Caco-2 (cell line): ENCODE results near the gene ADAMTSL1. TPM values are rescaled to one million over a fixed set of nuclear protein-coding genes. Genes with fewer than 3 reads are reported as not detected.

Experiments used
- BruUV-seq: library from RNA; stranded (reverse); fragments of 400-500 nt; replicated peaks from 2 replicates; lab custom pipeline; 2021; lab: Mats Ljungman, UMichigan
- CTCF ChIA-PET: fragments of 300-600 bp; sonication (Branson Sonifier 250); formaldehyde crosslinking; loops from one replicate; lab custom pipeline; 2022; ENCODE audit warnings: antibody characterized with exemption; lab: Charles Lee
- POLR2A ChIA-PET: fragments of 300-600 bp; sonication (Branson Sonifier 250); formaldehyde crosslinking; loops from one replicate; lab custom pipeline; 2022; ENCODE audit warnings: antibody characterized with exemption; lab: Charles Lee
- DNase-seq, 2 experiments: peaks; one replicate each; pipeline versions ENCODE4 v3.0.0 to v3.0.0-alpha.2; 2020 to 2022
- H3K27me3 ChIP-seq: replicated peaks from 2 replicates; pipeline ENCODE4 v1.6.0; 2011; ENCODE audit warnings: low read length; ENCODE audit not compliant: control insufficient read depth, insufficient read depth
- H3K36me3 ChIP-seq: 2 replicates; pipeline ENCODE4 v1.5.1; 2011; ENCODE audit warnings: low read length; ENCODE audit not compliant: control insufficient read depth, insufficient read depth
- H3K4me1 ChIP-seq: fragments of 250-450 bp; sonication (Bioruptor Pico); 2 replicates; pipeline ENCODE4 v1.5.1; 2020; ENCODE audit warnings: mild to moderate bottlenecking
- H3K4me3 ChIP-seq: 2 replicates; pipeline ENCODE4 v1.5.1; 2011; ENCODE audit warnings: low read depth, mild to moderate bottlenecking, control low read depth, low read length
- H3K9me3 ChIP-seq: fragments of 250-450 bp; sonication (Bioruptor Pico); 2 replicates; pipeline ENCODE4 v1.5.1; 2020; ENCODE audit warnings: mild to moderate bottlenecking, moderate library complexity
- H3K27ac Mint-ChIP-seq: one replicate; pipeline ENCODE4 v1.8.0; 2022; ENCODE audit warnings: mixed read lengths; ENCODE audit not compliant: unreplicated experiment
- H3K27me3 Mint-ChIP-seq: one replicate; pipeline ENCODE4 v1.8.0; 2022; ENCODE audit warnings: mixed read lengths; ENCODE audit not compliant: insufficient read depth, unreplicated experiment
- H3K36me3 Mint-ChIP-seq: one replicate; pipeline ENCODE4 v1.8.0; 2022; ENCODE audit warnings: mild to moderate bottlenecking, mixed read lengths; ENCODE audit not compliant: insufficient read depth, unreplicated experiment
- H3K4me1 Mint-ChIP-seq: one replicate; pipeline ENCODE4 v1.8.0; 2022; ENCODE audit warnings: low read depth, mixed read lengths; ENCODE audit not compliant: unreplicated experiment
- H3K4me3 Mint-ChIP-seq: one replicate; pipeline ENCODE4 v1.8.0; 2022; ENCODE audit warnings: mild to moderate bottlenecking, moderate library complexity, mixed read lengths; ENCODE audit not compliant: unreplicated experiment
- H3K9me3 Mint-ChIP-seq: one replicate; pipeline ENCODE4 v1.8.0; 2022; ENCODE audit warnings: mixed read lengths; ENCODE audit not compliant: unreplicated experiment
- CTCF ChIP-seq, 2 experiments: fragments of 200-600 bp in 1 of 2; IDR thresholded peaks; 1 replicate in 1 of 2; 2 replicates in 1 of 2; pipeline versions ENCODE4 v1.5.1 to v1.8.0; 2011 to 2022; ENCODE audit warnings: antibody characterized with exemption in 1 of 2, control low read depth in 1 of 2, inconsistent platforms in 1 of 2, low read depth in 1 of 2, low read length in 1 of 2, mild to moderate bottlenecking in 1 of 2, moderate library complexity in 1 of 2; ENCODE audit not compliant: insufficient read depth in 1 of 2, severe bottlenecking in 1 of 2, unreplicated experiment in 1 of 2
- intact Hi-C: fragments of 100-400 bp; cut with micrococcal nuclease; formaldehyde crosslinking; loops from one replicate; pipeline ENCODE4 v1.10.0; 2022; ENCODE audit not compliant: unreplicated experiment
- total RNA-seq: library from RNA; stranded (reverse); gene quantifications from 2 replicates; pipeline ENCODE4 v1.2.3, GENCODE V29; 2022

ADAMTSL1 gene
- total RNA-seq, 1 experiment from 2014 or later: not detected

GRCh38 chr9:18636781-18637180 is 162.8 kb downstream of the ADAMTSL1 start:
- H3K36me3 Mint-ChIP-seq: no peaks in the 10 kb centered on the region
- Histone ChIP-seq H3K4me3 (no peak overlapping the region), H3K4me1 (no peaks in the 10 kb centered on the region), H3K36me3 (no peaks in the 10 kb centered on the region), H3K9me3 (no peaks in the 10 kb centered on the region), H3K27me3 (no peaks in the 10 kb centered on the region)
- H3K27ac Mint-ChIP-seq: no peak overlapping the region
- ChIA-PET POLR2A (no interaction called here), CTCF (no interaction called here)
- H3K9me3 Mint-ChIP-seq: no peaks in the 10 kb centered on the region
- no TSS peak for BruUV-seq
- no peak for DNase-seq
- H3K27me3 Mint-ChIP-seq: peaks cover 7% of the 10 kb centered on the region
- no peak for TF ChIP-seq CTCF (IDR thresholded peaks at IDR 0.05; ENCODE audit: insufficient read depth in 1 of 2, low read depth in 1 of 2, low read length in 1 of 2, severe bottlenecking in 1 of 2, unreplicated experiment in 1 of 2)
- H3K4me1 Mint-ChIP-seq: no peaks in the 10 kb centered on the region
- H3K4me3 Mint-ChIP-seq: no peak overlapping the region
- intact Hi-C loops: no loop called here

DNA sequence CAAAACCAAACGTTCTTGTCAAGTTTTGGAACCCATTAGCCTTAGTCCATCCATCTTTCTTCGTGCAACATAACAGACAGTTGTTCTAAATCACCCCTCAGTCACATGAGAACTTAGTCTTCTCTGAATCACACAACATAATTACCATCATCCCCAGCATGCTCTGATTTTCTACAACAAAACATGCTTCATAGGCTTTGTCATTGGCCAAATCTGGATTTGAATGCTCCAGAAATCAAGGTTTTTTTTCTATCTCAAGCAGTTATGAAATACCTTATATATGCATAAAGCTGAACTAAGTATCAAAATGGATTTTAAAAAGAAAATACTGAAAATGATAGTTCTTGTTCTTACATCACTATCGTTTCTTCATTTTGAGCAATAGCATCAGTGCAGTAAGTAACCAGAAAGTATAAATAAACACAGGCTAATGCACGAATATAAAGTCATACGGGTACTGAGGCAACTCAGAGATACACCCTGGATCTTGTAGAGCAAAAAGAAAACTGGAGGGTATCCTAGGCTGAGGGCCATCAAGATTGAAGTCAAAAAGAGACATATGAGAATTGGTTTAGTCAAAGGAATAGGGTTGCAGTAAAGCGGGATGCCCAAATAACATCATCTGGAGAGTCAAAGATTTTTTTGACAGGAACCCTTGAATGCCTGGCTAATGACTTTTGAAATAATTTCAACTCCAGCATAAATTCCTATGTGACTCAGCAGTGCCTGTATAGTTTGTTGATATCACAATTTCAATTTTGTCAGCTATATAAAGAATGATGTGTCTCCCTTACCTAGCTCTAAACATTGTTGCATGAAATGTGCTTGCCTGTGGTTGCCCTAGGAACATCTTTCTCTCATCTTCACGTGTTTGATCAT is 164.7 kb downstream of the ADAMTSL1 start:
- Mint-ChIP-seq H3K4me1 (no peaks in the 10 kb centered on the region), H3K27ac (no peak overlapping the region), H3K9me3 (no peaks in the 10 kb centered on the region), H3K4me3 (no peak overlapping the region), H3K27me3 (peaks cover 7% of the 10 kb centered on the region), H3K36me3 (no peaks in the 10 kb centered on the region)
- Histone ChIP-seq H3K36me3 (no peaks in the 10 kb centered on the region), H3K9me3 (no peaks in the 10 kb centered on the region), H3K27me3 (no peaks in the 10 kb centered on the region), H3K4me3 (no peak overlapping the region), H3K4me1 (no peaks in the 10 kb centered on the region)
- BruUV-seq: no TSS peak
- POLR2A ChIA-PET: no interaction called here
- no peak for DNase-seq
- no peak for TF ChIP-seq CTCF (IDR thresholded peaks at IDR 0.05; ENCODE audit: insufficient read depth in 1 of 2, low read depth in 1 of 2, low read length in 1 of 2, severe bottlenecking in 1 of 2, unreplicated experiment in 1 of 2)
- CTCF ChIA-PET: no interaction called here
- intact Hi-C loops: no loop called here

DNA sequence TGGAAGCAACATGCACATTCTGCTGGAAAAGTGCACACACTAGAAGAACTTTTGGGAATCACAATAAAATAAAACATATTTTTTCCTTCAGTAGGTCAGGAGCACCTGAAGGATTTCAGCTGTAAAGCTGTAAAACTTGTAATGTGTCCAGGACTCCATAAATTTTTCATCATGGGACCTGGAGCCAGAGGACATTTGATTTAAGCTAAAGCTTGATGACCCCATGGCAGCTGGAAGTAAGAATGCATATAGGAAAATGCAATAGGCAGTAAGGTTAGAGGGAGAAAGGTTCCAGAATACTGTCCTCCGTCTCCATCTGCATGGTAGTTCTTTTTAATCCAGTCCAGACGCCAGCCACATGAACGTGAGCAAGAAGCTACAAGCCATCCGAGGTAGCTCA is 166.0 kb downstream of the ADAMTSL1 start:
- Histone ChIP-seq H3K4me3 (no peak overlapping the region), H3K4me1 (no peaks in the 10 kb centered on the region), H3K9me3 (no peaks in the 10 kb centered on the region), H3K36me3 (no peaks in the 10 kb centered on the region), H3K27me3 (no peaks in the 10 kb centered on the region)
- peaks cover 7% of the 10 kb centered on the region for H3K27me3 Mint-ChIP-seq
- H3K4me1 Mint-ChIP-seq: no peaks in the 10 kb centered on the region
- no TSS peak for BruUV-seq
- intact Hi-C loops: no loop called here
- POLR2A ChIA-PET: interaction anchor here (0.6 kb wide), 1 partner anchor 15 kb away, joined by 4 read pairs; no protein-coding TSS in a partner anchor
- no peaks in the 10 kb centered on the region for H3K36me3 Mint-ChIP-seq
- no peaks in the 10 kb centered on the region for H3K9me3 Mint-ChIP-seq
- no peak for DNase-seq
- CTCF ChIA-PET: no interaction called here
- no peak for TF ChIP-seq CTCF (IDR thresholded peaks at IDR 0.05; ENCODE audit: insufficient read depth in 1 of 2, low read depth in 1 of 2, low read length in 1 of 2, severe bottlenecking in 1 of 2, unreplicated experiment in 1 of 2)
- H3K27ac Mint-ChIP-seq: no peak overlapping the region
- no peak overlapping the region for H3K4me3 Mint-ChIP-seq
